GM19463 (cell line): ENCODE measurements around the gene CCDC172.

Experiments used
- ATAC-seq: cut with Tn5 transposase; IDR thresholded peaks from one replicate; pipeline ENCODE4 v1.9.1; 2021; ENCODE audit warnings: mild to moderate bottlenecking, moderate library complexity; ENCODE audit not compliant: unreplicated experiment

The CCDC172 gene, protein sequence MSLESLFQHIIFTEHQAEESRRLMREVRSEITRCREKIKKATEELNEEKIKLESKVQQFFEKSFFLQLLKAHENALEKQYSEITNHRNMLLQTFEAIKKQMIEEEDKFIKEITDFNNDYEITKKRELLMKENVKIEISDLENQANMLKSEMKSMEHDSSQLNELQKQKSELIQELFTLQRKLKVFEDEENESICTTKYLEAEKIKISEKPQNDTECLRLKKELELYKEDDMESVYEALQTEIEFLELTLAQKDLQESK

DNA sequence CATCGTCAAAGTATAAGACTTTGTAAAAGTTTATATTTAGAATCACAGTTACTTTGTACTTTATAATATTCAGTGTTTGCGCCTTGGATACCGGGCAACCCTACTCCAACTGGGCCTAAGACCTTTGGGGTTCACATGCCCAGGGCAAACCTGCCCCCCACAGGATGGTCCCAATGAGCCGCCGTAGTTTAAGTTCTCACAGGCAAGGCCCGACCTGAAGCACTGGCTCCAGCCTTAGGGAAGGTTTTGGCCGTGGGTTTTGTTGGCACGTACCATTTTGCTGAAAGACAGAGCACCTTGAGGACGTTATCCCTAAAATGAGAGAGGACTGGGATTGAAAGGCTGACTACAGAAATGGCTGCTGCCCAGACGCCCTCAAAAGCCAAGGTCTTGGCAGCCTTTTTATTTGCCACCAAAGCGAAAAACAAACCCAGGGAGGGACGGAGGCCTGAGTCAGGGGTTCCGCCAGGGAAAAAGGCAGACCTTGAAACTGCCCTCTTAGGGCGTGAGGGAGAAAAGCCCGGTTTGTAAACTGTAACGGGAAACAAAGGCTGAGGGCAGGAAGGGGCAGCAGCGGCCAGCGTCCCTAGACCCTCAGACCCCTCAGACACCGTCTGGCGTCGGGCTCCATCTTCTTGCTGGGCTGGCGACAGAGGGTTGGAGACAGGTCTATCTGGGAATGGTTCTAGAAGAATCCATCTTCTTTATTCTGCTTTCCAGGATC is at the start of gene CCDC172:
Gene CCDC172, plus strand, starts transcription at position 222 of the 724 bp plus-strand sequence. CDS start 564 bp downstream, outside the sequence.
- ATAC-seq = no peak

DNA sequence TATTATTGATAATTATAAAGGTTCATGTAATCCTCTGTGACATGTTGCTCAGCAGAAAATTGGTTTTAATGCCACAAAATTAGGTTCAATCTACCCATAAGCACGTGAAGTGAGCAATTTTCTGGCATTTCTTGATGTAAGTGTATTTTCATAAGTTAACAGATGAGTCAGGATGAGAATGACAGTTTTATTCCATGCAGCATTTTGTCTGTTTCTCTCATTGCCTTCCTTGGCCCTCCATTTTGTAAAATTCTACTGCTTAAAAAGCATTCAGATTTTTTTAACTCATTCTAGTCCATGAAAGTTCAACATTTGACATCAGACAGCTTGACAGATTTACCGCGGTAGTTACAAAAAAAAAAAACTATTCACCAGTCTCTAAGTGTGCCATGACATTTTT is 47.3 kb upstream of the CCDC172 start:
- no peak for ATAC-seq

DNA sequence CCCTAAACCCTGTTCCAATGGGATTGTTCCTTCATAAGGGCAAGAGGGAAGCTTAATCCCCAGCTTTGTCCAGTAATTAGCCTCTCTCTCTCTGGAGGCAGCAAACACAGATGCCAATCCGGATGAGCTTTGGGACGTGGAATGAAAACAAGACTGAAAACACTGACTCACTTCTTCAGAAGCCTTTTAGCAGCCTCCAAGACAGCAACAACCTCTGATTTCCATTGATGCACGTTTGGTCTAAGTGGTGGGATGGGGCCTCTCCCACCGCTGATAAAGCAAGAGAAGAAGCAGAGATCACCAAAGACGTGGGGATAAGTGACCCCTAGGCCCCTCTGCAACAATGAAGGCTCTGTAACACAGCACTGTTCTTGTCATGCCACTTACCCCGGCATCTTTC is 45.4 kb upstream of the CCDC172 start:
- no peak for ATAC-seq

DNA sequence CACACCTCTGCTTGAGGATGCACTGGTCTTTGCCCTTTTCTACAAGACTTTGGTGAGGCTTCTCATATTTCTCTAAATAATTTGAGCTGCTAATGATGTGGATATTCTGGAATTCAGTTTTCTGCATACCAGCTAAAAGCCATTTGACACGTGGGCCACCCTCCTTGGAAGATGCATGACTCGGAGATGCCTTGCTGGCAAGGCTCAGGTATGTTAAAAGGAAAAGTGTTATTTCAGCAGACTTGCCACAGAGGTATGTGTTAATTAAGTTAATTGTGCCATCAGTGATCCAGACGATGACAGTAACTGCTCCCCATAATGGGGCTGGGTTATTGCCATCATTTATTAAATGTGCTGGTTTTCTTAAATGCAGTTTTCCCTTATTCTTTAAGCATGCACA is 42.5 kb upstream of the CCDC172 start:
- no peak for ATAC-seq

DNA sequence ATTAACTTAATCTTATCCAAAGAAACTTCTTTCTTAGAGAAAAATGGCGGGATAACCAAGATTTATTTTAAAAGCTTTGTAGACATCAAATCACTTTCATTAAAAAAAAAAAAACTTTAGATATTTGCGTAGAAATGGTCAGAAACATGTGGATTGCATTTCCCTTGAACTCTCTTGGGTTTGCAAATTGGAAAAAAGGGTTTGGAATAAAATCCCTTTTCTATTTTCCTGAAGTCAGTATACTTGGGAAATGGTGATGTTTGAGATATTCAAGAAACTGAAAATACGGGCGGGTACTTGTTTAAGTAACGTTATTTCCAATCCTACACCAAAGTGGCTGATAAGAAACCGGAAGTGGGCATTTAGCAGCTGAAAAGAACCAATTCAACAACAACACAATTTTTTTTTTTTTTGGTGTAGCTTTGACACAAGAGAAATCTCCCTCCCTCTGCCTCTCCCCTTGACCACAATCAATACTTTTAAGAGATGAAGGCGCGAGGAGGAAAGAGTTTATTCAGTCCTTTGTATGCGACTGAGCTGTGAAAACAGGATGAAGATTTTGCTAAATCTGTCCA is 37.5 kb upstream of the CCDC172 start:
- ATAC-seq = no peak

DNA sequence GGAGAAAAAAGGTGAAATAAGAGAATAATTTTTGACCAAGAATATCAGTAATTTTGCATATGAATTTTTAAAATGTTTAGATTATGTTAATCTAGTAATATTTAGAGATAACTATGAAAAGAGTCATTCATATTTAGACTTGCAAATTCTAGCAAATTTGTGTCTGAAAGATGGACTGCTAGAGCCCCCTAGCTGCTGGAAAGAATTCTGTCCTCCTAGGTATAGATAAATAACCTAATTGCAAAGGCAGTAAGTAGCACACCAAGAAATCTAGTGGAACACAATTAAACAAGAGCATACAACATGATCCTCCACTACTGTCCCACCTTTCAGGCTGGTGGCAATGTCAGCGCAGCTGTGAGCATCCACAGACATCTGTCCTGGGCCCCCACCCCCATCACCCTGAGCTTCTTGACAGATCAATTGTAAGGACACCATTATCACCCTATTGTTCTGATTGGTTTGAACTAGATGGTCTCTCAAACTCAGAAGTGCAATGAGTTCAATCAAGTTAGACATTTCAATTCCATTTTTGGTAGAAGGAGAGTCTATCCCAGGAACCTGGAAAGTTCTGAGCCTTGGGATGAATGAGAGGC is 36.2 kb upstream of the CCDC172 start:
- ATAC-seq = no peak

DNA sequence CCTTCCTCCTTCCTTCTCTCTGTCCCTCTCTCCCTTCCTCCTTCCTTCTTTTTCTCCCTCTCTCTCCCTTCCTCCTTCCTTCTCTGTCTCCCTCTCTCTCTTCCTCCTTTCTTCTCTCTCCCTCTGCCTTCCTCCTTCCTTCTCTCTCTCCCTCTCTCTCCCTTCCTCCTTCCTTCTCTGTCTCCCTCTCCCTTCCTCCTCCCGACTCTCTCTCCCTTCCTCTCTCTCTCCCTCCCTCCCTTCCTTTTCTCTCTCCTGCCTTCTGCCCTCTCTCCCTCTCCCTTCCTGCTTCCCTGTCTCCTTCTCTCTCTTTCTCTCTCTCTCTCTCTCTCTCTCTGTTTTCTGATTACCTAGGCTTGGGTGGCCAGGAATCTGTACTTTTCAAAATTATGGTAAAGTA is 34.6 kb upstream of the CCDC172 start:
- no peak for ATAC-seq

DNA sequence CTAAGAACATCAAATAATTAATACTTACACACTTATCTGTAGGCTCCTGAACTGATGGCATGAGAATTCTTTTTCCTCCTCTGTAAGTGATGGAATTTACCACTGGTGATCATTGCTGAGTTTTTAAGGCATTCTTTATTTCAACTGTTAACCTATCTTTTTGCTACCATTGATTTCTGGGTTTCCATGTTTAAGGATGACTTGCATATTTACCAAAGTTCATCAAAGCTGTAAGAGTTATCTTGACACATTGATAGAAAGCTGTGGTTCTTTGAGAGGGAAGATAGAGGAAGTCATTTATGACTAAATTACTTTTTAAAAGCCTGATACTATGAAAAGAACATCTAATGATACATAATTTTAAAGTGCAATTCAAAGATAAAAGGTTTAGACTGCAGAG is 31.8 kb upstream of the CCDC172 start:
- ATAC-seq = no peak

DNA sequence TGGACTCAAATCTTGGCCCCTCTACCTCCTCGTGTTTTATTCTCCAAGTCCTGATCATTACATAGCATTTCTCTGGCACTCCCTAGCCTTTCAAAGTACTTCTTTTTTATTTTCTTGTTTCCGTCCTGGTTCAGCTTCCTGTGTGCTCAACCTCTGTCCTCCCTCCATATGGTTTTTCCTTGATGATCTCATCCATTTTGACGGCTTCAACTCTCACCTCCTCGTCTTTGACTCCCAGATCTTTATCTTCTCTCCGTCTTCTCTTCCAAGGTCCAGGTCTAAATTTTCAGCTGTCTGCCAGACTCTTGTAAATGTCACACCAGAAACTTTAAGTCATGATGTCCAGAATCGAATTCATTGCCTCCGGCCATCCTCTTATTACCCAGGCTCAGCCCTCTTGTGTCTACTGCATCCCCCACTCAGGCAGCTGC is 27.9 kb upstream of the CCDC172 start:
- ATAC-seq = no peak

DNA sequence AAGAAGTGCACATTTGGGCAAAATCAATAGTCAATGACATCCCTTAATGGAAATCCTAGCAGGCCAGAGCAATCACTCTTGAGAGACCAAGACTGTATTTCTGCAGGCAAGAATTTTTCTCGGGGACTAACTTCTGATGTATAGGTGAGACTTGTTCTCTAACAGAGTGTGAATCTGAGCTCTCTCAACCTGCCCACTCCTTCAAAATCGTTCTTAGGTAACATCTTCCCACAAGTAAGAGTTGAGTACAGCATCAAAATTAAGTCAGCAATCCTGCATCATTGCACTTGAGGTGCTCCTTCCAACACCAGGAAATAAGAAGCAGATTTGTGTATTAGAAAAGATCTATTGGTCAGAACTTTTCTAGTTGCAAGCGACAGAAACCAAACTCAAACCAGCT is 25.7 kb upstream of the CCDC172 start:
- ATAC-seq = no peak

DNA sequence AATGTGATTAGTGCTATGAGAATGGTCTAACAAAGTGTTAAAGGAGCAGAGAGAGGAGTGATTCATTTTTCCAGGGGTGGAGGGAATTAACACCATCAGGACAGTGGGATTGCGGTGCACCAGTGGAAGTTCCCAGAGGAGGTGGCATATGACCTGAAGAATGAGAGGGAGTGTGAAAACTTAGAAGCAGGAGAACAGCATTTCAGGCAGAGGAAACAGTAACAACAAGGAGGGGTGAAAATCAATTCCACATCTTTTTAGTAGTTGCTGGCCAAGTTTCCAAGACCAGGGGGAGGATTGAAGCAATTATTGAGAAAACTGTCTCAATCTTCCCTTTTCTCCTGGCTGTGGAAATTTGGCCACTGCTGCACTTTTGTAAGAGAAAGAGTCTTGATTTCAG is 23.7 kb upstream of the CCDC172 start:
- no peak for ATAC-seq

DNA sequence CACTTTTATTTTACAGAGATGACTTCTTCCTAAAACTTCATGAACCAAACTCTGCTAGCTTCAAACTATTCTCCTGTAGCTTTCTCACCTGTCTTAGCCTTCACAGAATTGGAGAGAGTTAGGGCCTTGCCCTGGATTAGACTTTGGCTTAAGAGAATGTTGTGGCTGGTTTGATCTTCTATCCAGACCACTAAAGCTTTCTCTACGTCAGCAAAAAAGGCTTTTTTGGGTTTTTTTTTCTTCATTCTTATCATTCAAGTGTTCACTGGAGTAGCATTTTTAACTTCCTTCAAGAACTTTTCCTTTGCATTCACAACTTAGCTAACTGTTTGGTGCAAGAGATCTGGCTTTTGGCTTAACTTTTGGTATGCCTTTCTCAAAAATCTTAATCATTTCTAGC is 19.3 kb upstream of the CCDC172 start:
- ATAC-seq = no peak

DNA sequence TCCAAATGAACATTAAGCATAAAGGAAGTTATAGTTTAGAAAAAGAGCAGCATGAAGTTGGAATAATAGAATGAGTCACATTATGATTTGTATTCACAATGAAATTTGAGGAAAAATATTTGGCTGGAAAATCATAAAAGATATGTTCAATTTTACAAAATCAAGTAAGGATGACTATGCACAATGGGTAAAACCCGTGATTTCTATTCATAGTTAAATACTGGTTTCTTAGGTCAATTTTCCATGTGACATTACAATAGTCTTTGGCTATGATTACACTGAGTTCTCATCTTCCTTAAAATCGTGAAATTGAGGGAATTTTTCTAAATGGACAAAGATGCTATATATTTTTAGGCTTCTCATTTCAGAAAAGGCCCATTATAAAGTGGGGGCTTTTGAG is 17.4 kb upstream of the CCDC172 start:
- no peak for ATAC-seq

DNA sequence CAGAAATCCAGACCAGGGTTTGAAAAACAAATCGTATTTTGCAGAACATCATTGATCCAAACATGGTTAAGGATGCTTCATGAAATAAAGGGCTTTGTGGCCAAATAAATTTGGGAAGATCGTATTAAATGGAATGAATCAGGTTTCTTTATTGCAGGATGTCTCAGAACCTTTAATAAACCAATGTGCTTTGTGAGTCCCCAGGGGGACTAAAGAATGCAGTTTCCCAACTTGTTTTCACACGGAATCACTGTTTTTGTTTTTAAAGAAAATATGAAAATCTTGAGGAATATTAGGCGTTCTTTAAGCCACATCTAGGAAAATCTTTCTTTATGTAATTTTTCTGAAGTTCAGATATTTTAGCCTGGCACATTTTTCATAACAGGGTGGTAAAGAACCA is 16.8 kb upstream of the CCDC172 start:
- no peak for ATAC-seq

DNA sequence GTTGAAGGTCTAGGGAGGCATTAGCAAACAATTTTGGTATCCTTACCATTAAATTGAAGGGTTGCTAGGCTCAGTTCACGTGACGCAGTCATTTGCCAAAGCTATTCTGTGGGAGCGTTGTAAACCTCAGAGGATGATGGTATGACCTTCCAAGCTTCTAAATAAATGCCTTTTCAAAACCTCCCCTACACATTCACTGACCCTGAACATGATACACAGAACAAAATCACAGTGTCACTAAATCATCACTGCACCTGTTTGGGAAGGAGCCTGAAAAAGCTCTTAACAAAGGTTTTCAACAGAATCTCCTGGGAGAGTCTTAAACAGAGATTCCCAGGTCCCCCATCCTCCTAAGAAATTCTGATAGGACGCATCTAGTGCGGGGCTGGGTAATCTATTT is 13.2 kb upstream of the CCDC172 start:
- ATAC-seq = no peak

DNA sequence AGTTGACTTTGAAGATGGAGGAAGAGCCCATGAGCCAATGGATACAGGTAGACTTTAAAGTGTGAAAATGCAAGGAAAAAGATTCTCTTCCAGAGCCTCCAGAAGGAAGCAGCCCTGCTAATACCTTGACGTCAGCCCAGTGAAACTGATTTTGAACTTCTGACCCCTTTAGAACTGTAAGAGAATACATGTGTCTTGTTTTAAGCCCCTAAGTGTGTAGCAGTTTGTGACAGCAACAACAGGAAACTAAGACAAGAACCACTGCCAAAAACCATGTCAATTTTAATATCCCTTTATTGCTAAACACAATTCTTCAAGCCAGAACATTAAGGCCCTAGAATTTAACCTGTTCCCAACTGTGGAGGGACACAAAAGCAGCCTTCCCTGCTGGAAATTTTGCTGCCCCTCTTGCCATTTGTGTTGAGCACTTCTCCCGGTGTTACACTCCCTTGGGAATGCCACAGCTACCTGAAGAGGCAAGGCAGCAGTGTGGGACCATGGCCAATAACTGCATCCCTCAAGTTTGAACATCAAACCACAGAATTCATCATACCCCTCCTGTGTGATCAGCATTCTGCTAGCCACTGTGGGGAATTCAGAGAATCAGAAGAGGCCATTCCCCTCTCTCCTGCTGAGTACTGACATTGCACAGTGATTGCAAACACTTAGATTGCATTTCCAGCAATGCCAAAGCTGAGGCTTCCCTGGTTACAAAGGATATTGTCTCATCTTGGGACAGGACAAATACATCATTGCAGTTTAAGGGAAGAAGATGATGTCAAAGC is 12.3 kb upstream of the CCDC172 start:
- ATAC-seq = no peak

DNA sequence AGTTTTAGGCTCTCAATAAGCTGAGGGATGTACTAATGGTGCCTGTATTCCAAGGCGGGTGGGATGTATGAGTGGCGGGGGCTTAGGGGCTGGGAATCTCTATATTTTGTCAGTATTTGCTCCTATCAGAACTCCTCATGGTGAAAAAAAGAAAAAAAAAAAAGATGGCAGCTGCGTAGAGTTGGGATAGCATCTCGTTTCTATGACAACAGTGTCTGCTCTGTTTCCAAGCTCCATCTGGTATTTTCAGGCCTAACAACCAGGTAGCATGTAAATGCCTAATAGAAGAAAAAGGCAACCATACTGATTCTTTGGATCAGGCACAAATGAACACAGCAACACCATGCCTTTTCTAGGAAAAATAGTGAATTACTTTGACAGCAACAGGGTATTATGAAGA is 11.7 kb upstream of the CCDC172 start:
- no peak for ATAC-seq

DNA sequence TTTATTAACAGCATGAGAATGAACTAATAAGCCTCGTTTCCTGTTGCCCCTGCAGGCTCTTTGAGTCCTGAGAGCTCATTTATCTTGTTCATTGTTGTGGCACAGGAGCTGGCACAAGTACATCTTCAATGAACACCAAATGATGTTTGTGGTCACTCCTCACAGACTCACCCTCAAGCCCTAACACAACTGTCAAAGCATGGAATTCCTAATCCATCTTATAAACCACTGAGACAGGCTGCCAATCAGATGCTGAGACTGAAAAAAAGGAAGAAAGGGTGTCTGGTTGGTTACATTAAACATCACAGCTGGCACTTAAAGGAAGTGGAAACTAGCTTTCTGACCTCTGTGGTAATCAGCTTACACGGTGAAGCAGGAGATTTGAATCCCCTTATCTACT is 7.7 kb upstream of the CCDC172 start:
- ATAC-seq = no peak

DNA sequence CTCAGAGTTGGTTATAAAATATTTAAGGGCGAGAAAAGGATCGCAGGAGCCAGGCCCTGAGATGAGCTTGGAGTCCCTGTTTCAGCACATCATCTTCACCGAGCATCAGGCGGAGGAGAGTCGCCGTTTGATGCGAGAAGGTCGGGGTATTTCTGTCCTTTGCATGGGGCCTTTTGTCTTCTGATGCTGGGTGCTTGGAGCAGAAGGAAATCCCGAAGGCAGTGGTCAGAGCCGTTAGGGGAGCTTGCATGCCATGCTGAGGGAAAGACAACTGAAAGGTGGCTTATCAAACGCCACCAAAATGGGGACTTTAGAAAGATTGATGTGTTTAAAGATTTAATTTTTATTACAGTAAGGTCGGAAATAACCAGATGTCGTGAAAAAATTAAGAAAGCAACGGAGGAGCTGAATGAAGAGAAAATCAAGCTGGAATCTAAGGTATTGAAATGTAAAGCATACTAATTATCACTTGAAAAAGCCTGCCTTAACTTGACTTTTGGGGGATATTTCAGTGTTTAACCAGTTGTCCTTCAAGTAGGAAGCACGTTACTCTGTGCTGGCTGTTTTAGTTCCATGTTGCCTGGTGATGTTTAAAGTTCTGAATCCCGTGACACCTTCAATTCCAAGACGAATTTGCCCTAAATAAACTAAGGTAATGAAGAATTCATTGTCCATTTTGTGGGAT is 845 bp downstream of the CCDC172 start:
- no peak for ATAC-seq

DNA sequence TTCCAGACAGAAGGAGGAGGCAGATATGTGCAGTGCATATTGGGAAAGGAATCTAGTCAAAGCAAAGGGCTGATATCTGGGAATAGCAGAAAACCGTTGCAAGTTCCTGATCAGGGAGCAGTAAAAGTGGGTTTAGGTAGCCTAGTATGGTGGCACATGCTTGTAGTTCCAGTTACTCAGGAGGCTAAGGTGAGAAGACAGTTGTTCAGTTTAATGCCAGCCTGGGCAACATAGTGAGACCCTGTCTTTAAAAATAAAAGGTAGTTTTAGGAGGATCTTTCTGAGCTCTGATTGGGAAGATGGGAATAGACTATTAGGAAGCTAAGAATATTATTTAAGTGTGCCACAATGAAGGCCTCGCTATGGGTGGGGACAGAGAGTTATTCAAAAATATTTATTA is 1.7 kb downstream of the CCDC172 start:
- no peak for ATAC-seq

DNA sequence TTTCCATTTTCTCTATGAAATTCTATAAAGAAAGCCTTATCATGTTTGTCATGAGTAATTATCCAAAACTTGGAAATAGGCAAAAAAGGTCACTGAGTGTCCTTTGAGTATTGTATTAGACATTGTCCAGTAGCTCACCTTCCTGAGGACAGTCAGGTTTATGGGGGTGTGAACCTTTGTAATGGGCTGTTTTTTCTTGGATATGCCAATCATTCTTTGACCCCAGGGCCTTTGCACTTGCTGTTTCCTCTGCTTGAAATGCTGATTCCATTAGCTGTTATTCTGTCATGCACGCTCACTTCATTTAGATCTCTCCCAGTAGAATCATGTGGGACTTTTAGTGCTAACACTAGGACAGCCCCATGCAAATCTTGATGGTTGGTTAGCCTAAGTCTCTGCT is 4.9 kb downstream of the CCDC172 start:
- ATAC-seq = no peak
